Spleen (tissue), 7 donors: Measurements from ENCODE around the gene SLC38A10.

Experiments
- CTCF ChIP-seq, 11 experiments: fragments of 200-600 bp in 7 of 11; fragments of 450-650 bp in 4 of 11; sonication (generic) in 4 of 11; IDR thresholded peaks in 8 of 11; conservative IDR thresholded peaks in 3 of 11; 1 replicate in 7 of 11; 2 replicates in 4 of 11; pipeline versions ENCODE4 v1.4.0 to v1.8.0; 2016 to 2021; ENCODE audit warnings: antibody characterized with exemption in 11 of 11, inconsistent platforms in 4 of 11, mild to moderate bottlenecking in 1 of 11
- POLR2A ChIP-seq, 3 donors: fragments of 450-650 bp; IDR thresholded peaks; one replicate each; pipeline ENCODE4 v1.5.1; 2017; ENCODE audit warnings: antibody characterized with exemption in 3 of 3, mild to moderate bottlenecking in 1 of 3
- POLR2AphosphoS5 ChIP-seq, 3 donors: sonication (generic); formaldehyde crosslinking; IDR thresholded peaks; one replicate each; pipeline ENCODE4 v1.5.1; 2017; ENCODE audit warnings: antibody characterized with exemption in 3 of 3
- donor health status: DM: no; HTN: no; CAD: no; lungs with moderate emphysema.
- donor health status: DM: no; HTN: no; CAD: no.
- donor health status: DM: no; HTN: no; CAD: no.

- TF ChIP-seq CTCF (IDR thresholded peaks at IDR 0.05 in 8 of 11, conservative IDR thresholded peaks at IDR 0.05 in 3 of 11) (no peak), POLR2A (IDR thresholded peaks at IDR 0.05) (no peak), POLR2AphosphoS5 (IDR thresholded peaks at IDR 0.05) (no peak)
Observed at GRCh38 chr17:81252326-81252986, 42.7 kb downstream of the SLC38A10 start.
